ENCODE measurements around the gene PCSK7.
"Not testable (repeated sequence)": the region's sequence is repeated elsewhere in the genome, so short reads cannot be mapped to it uniquely, and the experiment has no call there.

PCSK7 gene

GRCh38 chr11:117212697-117213355 lies 19.0 kb downstream of the PCSK7 start:
- no peak for DNase-seq

- no peak for DNase-seq
These were observed 21.3 kb downstream of the PCSK7 start for GRCh38 chr11:117210620-117211019.

GRCh38 chr11:117209351-117210125 lies 22.3 kb downstream of the PCSK7 start:
- DNase-seq: not testable (repeated sequence)

- not testable (repeated sequence) for DNase-seq
These were observed 23.2 kb downstream of the PCSK7 start for GRCh38 chr11:117208710-117209109.

GRCh38 chr11:117207481-117207880 lies 24.4 kb downstream of the PCSK7 start:
- not testable (repeated sequence) for DNase-seq

GRCh38 chr11:117206859-117207258 lies 25.0 kb downstream of the PCSK7 start:
- DNase-seq: not testable (repeated sequence)

- not testable (repeated sequence) for DNase-seq
These were observed 25.8 kb downstream of the PCSK7 start for GRCh38 chr11:117206111-117206510.

GRCh38 chr11:117205211-117205818 lies 26.6 kb downstream of the PCSK7 start:
- DNase-seq: no peak

DNA sequence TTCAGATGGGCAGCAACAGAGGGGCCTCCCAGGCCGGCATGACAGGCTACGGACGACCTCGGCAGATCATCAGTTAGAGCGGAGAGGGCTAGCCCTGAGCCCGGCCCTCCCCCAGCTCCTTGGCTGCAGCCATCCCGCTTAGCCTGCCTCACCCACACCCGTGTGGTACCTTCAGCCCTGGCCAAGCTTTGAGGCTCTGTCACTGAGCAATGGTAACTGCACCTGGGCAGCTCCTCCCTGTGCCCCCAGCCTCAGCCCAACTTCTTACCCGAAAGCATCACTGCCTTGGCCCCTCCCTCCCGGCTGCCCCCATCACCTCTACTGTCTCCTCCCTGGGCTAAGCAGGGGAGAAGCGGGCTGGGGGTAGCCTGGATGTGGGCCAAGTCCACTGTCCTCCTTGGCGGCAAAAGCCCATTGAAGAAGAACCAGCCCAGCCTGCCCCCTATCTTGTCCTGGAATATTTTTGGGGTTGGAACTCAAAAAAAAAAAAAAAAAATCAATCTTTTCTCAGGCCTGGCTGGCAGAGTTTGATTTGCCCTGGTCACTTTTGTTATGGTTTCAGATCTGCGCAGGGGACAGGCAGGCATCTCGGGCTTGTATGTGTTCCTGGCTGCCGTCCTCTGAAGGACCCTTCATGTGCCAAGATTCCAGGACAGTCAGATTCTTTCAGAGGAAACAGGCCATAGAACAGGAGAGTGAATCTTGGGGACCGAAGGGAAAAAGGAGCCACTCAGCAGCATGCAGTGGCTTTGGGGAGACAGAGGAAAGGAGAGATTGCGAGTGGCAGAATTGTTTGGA lies 27.4 kb downstream of the PCSK7 start:
- DNase-seq: no peak

DNA sequence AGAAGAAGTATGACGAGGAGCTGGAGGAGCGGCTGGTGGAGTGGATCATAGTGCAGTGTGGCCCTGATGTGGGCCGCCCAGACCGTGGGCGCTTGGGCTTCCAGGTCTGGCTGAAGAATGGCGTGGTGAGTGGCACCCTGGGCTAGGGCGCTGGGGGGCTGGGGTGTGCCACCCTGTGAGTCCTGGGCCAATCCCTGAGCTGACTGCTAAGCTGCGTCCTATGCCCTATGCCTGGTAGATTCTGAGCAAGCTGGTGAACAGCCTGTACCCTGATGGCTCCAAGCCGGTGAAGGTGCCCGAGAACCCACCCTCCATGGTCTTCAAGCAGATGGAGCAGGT lies 28.8 kb downstream of the PCSK7 start:
- no peak for DNase-seq

DNA sequence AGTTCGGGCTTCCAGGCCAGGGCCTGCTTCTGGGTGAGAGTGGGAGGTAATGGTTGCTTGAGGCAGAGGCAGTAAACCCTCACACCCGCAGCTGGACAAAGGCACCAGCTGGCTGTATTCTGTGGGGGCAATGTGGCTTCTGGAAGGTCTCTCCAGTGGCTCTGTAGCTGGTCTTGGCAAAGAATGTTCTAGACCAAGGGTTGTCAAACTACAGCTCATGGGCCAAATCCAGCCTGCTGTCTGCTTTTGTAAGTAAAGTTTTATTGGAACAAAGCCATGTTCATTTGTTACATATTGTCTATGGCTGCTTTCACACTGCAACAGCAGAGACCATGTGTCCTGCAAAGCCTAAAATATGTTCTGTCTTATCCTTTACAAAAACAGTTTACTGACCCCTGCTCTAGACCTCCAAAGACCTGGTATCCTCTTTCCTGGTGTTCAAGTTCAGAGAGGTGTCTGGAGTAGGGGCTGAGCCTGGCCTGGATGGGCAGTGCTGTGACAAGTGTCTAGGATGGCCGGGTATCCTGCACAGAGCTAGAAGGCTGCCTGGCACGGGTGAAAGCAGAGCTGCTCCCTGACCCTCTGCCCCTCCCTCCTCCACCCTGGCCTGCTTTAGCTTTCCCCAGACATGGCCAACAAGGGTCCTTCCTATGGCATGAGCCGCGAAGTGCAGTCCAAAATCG lies 29.3 kb downstream of the PCSK7 start:
- DNase-seq: no peak

- DNase-seq: no peak
These were observed 30.1 kb downstream of the PCSK7 start for GRCh38 chr11:117201658-117202305.

DNA sequence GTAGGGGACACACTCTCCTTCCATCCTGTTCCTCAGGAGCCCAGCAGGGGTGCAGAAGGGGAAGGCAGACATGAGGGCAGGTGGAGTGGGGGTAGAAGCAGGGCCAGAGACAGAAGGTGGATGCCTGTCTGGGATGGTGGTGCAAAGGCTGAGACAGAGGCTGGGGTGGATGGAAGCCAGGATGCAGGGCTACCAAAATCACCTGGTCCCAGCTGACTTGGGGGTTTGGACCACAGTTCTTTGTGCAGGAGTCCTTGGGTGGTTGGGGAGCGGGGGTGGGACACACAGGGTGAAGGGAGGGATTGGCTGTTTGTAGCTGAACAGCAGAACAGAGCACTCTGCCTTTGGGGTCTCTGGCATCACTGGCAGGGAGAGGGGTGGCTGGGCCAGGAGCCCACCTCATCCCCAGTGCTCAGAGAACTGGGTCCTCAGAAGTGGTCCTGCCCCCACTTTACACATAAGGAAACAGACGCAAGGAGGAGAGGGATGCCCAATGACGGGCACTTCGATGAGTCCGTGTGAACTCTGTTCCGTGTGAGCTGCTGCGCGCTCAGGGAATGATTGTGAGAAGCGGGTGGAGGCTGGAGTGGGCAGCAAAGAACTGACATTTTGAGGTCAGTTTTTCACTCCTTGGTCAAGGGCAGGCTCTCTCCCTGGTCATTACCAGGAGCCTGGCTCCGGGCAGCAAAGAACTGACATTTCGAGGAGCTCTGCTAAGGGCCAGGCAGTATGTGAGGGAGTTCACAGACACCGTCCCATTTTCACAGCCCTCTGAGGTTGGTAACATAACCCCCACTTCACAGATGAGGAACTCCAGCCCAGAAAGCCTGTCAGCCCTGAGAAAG lies 30.8 kb downstream of the PCSK7 start:
- DNase-seq: no peak

- DNase-seq: no peak
These were observed 31.7 kb downstream of the PCSK7 start for GRCh38 chr11:117199916-117200812.

GRCh38 chr11:117199053-117199915 lies 32.6 kb downstream of the PCSK7 start, which contains the start of gene TAGLN:
Gene TAGLN, plus strand, starts transcription at chr11:117199370. Its CDS starts 3,644 bp downstream, at chr11:117203014.
- DNase-seq: no peak

GRCh38 chr11:117198613-117199012 lies 33.3 kb downstream of the PCSK7 start:
- no peak for DNase-seq

DNA sequence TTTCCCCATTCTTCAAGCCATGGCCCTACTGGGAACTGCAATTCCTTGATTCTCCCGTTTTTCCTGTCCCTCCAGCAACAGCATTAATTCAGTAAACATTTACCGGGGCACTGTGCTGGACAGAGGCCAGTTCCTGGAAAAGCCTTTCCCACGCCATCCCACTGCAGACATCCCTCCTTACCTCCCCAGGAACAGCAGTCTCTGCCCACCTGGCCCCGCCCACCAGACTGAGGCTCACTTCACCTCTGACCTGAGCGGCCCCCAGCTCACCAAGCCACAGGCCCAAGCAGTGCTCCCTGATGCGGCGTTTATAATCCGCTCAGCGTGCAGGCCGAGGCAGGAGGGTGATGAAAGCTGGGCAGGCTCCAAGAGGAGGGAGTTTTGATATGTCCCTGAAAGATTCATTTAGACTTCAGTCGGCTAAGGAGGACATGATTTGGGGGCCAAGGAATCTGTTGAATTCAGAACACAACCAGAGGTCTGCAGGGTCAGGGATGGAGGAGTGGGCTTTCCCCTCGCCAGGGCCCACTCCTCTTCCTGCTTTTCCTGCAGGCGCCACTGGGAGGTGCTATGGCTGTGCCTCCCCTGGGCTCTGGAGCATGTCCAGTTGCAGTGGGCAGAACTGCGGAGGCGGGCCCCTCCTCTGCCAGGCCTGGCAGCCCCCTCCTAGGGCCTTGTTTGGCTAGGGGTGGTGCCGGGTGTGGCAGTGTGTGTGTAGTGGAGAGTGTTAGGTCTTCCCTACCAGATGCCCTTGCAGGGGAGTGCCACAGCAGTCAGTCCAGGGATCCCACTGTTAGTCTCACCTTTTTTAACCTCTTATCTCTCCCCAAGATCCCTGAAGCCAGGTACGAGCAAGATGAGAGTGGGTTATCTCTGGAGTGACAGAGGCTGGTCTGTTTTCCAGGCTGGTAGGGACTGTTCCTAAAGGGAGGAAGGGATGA lies 34.1 kb downstream of the PCSK7 start:
- DNase-seq: no peak

DNA sequence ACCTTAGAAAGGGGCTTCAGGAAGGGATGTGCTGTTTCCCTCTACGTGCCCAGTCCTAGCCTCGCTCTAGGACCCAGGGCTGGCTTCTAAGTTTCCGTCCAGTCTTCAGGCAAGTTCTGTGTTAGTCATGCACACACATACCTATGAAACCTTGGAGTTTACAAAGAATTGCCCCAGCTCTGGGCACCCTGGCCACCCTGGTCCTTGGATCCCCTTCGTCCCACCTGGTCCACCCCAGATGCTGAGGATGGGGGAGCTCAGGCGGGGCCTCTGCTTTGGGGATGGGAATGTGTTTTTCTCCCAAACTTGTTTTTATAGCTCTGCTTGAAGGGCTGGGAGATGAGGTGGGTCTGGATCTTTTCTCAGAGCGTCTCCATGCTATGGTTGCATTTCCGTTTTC lies 34.9 kb downstream of the PCSK7 start:
- DNase-seq: no peak
